Stimulated activated naive CD8-positive, alpha-beta T cell treated with anti-CD3 and anti-CD28 coated beads, Interleukin-15, Interleukin-2, amounts not matched to agents 100 ng/mL and 50 ng/mL, for 24 hours (primary cell): ENCODE measurements around the gene CRTC1.

Source experiments
- H3K27ac Mint-ChIP-seq: one replicate; pipeline ENCODE4 v1.8.0; 2021; ENCODE audit warnings: mild to moderate bottlenecking, mixed read lengths
- H3K27me3 Mint-ChIP-seq: one replicate; pipeline ENCODE4 v1.8.0; 2021; ENCODE audit warnings: mixed read lengths
- H3K36me3 Mint-ChIP-seq: one replicate; pipeline ENCODE4 v1.8.0; 2021; ENCODE audit warnings: low read depth, mixed read lengths
- H3K4me1 Mint-ChIP-seq: one replicate; pipeline ENCODE4 v1.8.0; 2021; ENCODE audit warnings: low read depth, mixed read lengths
- H3K4me3 Mint-ChIP-seq: one replicate; pipeline ENCODE4 v1.8.0; 2021; ENCODE audit warnings: mild to moderate bottlenecking, mixed read lengths
- H3K9me3 Mint-ChIP-seq: one replicate; pipeline ENCODE4 v1.8.0; 2021; ENCODE audit warnings: mixed read lengths

Gene CRTC1

GRCh38 chr19:18697680-18698079 lies 14.2 kb downstream of the CRTC1 start:
- peaks cover 34% of the 10 kb centered on the region for H3K4me1 Mint-ChIP-seq
- no peaks in the 10 kb centered on the region for H3K27me3 Mint-ChIP-seq
- H3K27ac Mint-ChIP-seq = no peak overlapping the region
- H3K9me3 Mint-ChIP-seq = no peaks in the 10 kb centered on the region
- H3K4me3 Mint-ChIP-seq = no peak overlapping the region
- no peaks in the 10 kb centered on the region for H3K36me3 Mint-ChIP-seq

- H3K36me3 Mint-ChIP-seq = no peaks in the 10 kb centered on the region
- H3K4me3 Mint-ChIP-seq = no peak overlapping the region
- H3K27me3 Mint-ChIP-seq = no peaks in the 10 kb centered on the region
- no peak overlapping the region for H3K27ac Mint-ChIP-seq
- H3K9me3 Mint-ChIP-seq = no peaks in the 10 kb centered on the region
- peaks cover 34% of the 10 kb centered on the region for H3K4me1 Mint-ChIP-seq
These were observed 15.1 kb downstream of the CRTC1 start for GRCh38 chr19:18698321-18699167.

- H3K4me1 Mint-ChIP-seq = peaks cover 33% of the 10 kb centered on the region
- H3K36me3 Mint-ChIP-seq = no peaks in the 10 kb centered on the region
- H3K27me3 Mint-ChIP-seq = no peaks in the 10 kb centered on the region
- H3K9me3 Mint-ChIP-seq = no peaks in the 10 kb centered on the region
- H3K27ac Mint-ChIP-seq = peak overlapping the region; percentile 26
- peak overlapping the region; percentile 75 for H3K4me3 Mint-ChIP-seq
These were observed 16.0 kb downstream of the CRTC1 start for GRCh38 chr19:18699403-18700054.

GRCh38 chr19:18700501-18701249 lies 17.2 kb downstream of the CRTC1 start:
- H3K9me3 Mint-ChIP-seq = no peaks in the 10 kb centered on the region
- no peaks in the 10 kb centered on the region for H3K27me3 Mint-ChIP-seq
- peaks cover 31% of the 10 kb centered on the region for H3K4me1 Mint-ChIP-seq
- H3K4me3 Mint-ChIP-seq = peak overlapping the region; percentile 75
- H3K27ac Mint-ChIP-seq = no peak overlapping the region
- H3K36me3 Mint-ChIP-seq = no peaks in the 10 kb centered on the region

- H3K27ac Mint-ChIP-seq = no peak overlapping the region
- H3K4me3 Mint-ChIP-seq = peak overlapping the region; percentile 75
- no peaks in the 10 kb centered on the region for H3K36me3 Mint-ChIP-seq
- H3K27me3 Mint-ChIP-seq = no peaks in the 10 kb centered on the region
- H3K9me3 Mint-ChIP-seq = no peaks in the 10 kb centered on the region
- H3K4me1 Mint-ChIP-seq = peaks cover 31% of the 10 kb centered on the region
These were observed 17.7 kb downstream of the CRTC1 start for GRCh38 chr19:18701250-18701608.

GRCh38 chr19:18704054-18704453 lies 20.6 kb downstream of the CRTC1 start:
- Mint-ChIP-seq H3K9me3 (no peaks in the 10 kb centered on the region), H3K27me3 (no peaks in the 10 kb centered on the region), H3K36me3 (no peaks in the 10 kb centered on the region), H3K4me1 (peaks cover 23% of the 10 kb centered on the region), H3K27ac (no peak overlapping the region), H3K4me3 (no peak overlapping the region)

- Mint-ChIP-seq H3K27me3 (no peaks in the 10 kb centered on the region), H3K9me3 (no peaks in the 10 kb centered on the region), H3K27ac (no peak overlapping the region), H3K36me3 (no peaks in the 10 kb centered on the region), H3K4me3 (no peak overlapping the region), H3K4me1 (peaks cover 17% of the 10 kb centered on the region)
These were observed 21.5 kb downstream of the CRTC1 start for GRCh38 chr19:18704971-18705370.

- H3K36me3 Mint-ChIP-seq = no peaks in the 10 kb centered on the region
- no peaks in the 10 kb centered on the region for H3K27me3 Mint-ChIP-seq
- H3K4me3 Mint-ChIP-seq = no peak overlapping the region
- no peaks in the 10 kb centered on the region for H3K9me3 Mint-ChIP-seq
- peaks cover 14% of the 10 kb centered on the region for H3K4me1 Mint-ChIP-seq
- no peak overlapping the region for H3K27ac Mint-ChIP-seq
These were observed 25.2 kb downstream of the CRTC1 start for GRCh38 chr19:18708452-18709231.

GRCh38 chr19:18709546-18709945 lies 26.1 kb downstream of the CRTC1 start:
- H3K27me3 Mint-ChIP-seq = no peaks in the 10 kb centered on the region
- H3K4me1 Mint-ChIP-seq = peaks cover 14% of the 10 kb centered on the region
- no peak overlapping the region for H3K4me3 Mint-ChIP-seq
- H3K36me3 Mint-ChIP-seq = no peaks in the 10 kb centered on the region
- H3K9me3 Mint-ChIP-seq = no peaks in the 10 kb centered on the region
- no peak overlapping the region for H3K27ac Mint-ChIP-seq

GRCh38 chr19:18710186-18710585 lies 26.7 kb downstream of the CRTC1 start:
- no peak overlapping the region for H3K27ac Mint-ChIP-seq
- H3K4me3 Mint-ChIP-seq = no peak overlapping the region
- H3K9me3 Mint-ChIP-seq = no peaks in the 10 kb centered on the region
- peaks cover 15% of the 10 kb centered on the region for H3K4me1 Mint-ChIP-seq
- H3K36me3 Mint-ChIP-seq = no peaks in the 10 kb centered on the region
- no peaks in the 10 kb centered on the region for H3K27me3 Mint-ChIP-seq

- H3K27me3 Mint-ChIP-seq = no peaks in the 10 kb centered on the region
- H3K36me3 Mint-ChIP-seq = no peaks in the 10 kb centered on the region
- no peak overlapping the region for H3K27ac Mint-ChIP-seq
- no peak overlapping the region for H3K4me3 Mint-ChIP-seq
- H3K9me3 Mint-ChIP-seq = no peaks in the 10 kb centered on the region
- peaks cover 22% of the 10 kb centered on the region for H3K4me1 Mint-ChIP-seq
These were observed 27.7 kb downstream of the CRTC1 start for GRCh38 chr19:18710996-18711751.

GRCh38 chr19:18711893-18712292 lies 28.4 kb downstream of the CRTC1 start:
- no peaks in the 10 kb centered on the region for H3K27me3 Mint-ChIP-seq
- no peak overlapping the region for H3K27ac Mint-ChIP-seq
- peaks cover 22% of the 10 kb centered on the region for H3K4me1 Mint-ChIP-seq
- H3K9me3 Mint-ChIP-seq = no peaks in the 10 kb centered on the region
- H3K4me3 Mint-ChIP-seq = no peak overlapping the region
- H3K36me3 Mint-ChIP-seq = no peaks in the 10 kb centered on the region

- H3K27me3 Mint-ChIP-seq = no peaks in the 10 kb centered on the region
- H3K9me3 Mint-ChIP-seq = no peaks in the 10 kb centered on the region
- H3K4me3 Mint-ChIP-seq = no peak overlapping the region
- H3K27ac Mint-ChIP-seq = no peak overlapping the region
- peaks cover 26% of the 10 kb centered on the region for H3K4me1 Mint-ChIP-seq
- H3K36me3 Mint-ChIP-seq = no peaks in the 10 kb centered on the region
These were observed 29.5 kb downstream of the CRTC1 start for GRCh38 chr19:18712981-18713380.

GRCh38 chr19:18713550-18714117 lies 30.2 kb downstream of the CRTC1 start:
- Mint-ChIP-seq H3K4me1 (peaks cover 29% of the 10 kb centered on the region), H3K4me3 (no peak overlapping the region), H3K9me3 (no peaks in the 10 kb centered on the region), H3K36me3 (no peaks in the 10 kb centered on the region), H3K27me3 (no peaks in the 10 kb centered on the region), H3K27ac (no peak overlapping the region)
